Measurements from ENCODE around the gene SAMD4B.
"Not testable (repeated sequence)": the region's sequence is repeated elsewhere in the genome, so short reads cannot be mapped to it uniquely, and the experiment has no call there.

The SAMD4B gene

GRCh38 chr19:39335168-39335548, 7.1 kb upstream of the SAMD4B start:
- no peak for DNase-seq (ENCODE audit: low read depth, low spot score)

- no peak for DNase-seq (ENCODE audit: low read depth, low spot score)
These were observed 5.7 kb upstream of the SAMD4B start for GRCh38 chr19:39336483-39336882.

GRCh38 chr19:39339674-39340073, 2.5 kb upstream of the SAMD4B start:
- no peak for DNase-seq (ENCODE audit: low read depth, low spot score)

GRCh38 chr19:39340156-39340555, 2.1 kb upstream of the SAMD4B start:
- not testable (repeated sequence) for DNase-seq (ENCODE audit: low read depth, low spot score)

GRCh38 chr19:39341129-39341718, 997 bp upstream of the SAMD4B start:
- no peak for DNase-seq (ENCODE audit: low read depth, low spot score)

- no peak for DNase-seq (ENCODE audit: low read depth, low spot score)
These were observed 555 bp downstream of the SAMD4B start for GRCh38 chr19:39342647-39343305.

GRCh38 chr19:39345956-39346355, 3.7 kb downstream of the SAMD4B start:
- DNase-seq (ENCODE audit: low read depth, low spot score), result no peak

GRCh38 chr19:39347332-39348164, 5.3 kb downstream of the SAMD4B start:
- no peak for DNase-seq (ENCODE audit: low read depth, low spot score)

- no peak for DNase-seq (ENCODE audit: low read depth, low spot score)
These were observed 7.1 kb downstream of the SAMD4B start for GRCh38 chr19:39349326-39349725.

GRCh38 chr19:39350156-39350555, 7.9 kb downstream of the SAMD4B start:
- no peak for DNase-seq (ENCODE audit: low read depth, low spot score)

- DNase-seq (ENCODE audit: low read depth, low spot score), result no peak
These were observed 9.4 kb downstream of the SAMD4B start for GRCh38 chr19:39351537-39352064.

GRCh38 chr19:39352381-39353255, 10.4 kb downstream of the SAMD4B start:
- DNase-seq (ENCODE audit: low read depth, low spot score), result no peak

GRCh38 chr19:39355253-39355652, 13.0 kb downstream of the SAMD4B start:
- no peak for DNase-seq (ENCODE audit: low read depth, low spot score)

- no peak for DNase-seq (ENCODE audit: low read depth, low spot score)
These were observed 13.9 kb downstream of the SAMD4B start for GRCh38 chr19:39356073-39356472.

GRCh38 chr19:39356647-39357046, 14.4 kb downstream of the SAMD4B start:
- no peak for DNase-seq (ENCODE audit: low read depth, low spot score)

- no peak for DNase-seq (ENCODE audit: low read depth, low spot score)
These were observed 16.8 kb downstream of the SAMD4B start for GRCh38 chr19:39359026-39359425.

- no peak for DNase-seq (ENCODE audit: low read depth, low spot score)
These were observed 18.4 kb downstream of the SAMD4B start for GRCh38 chr19:39360599-39360998.

GRCh38 chr19:39362682-39363657, 20.7 kb downstream of the SAMD4B start:
- peak; percentile 79 for DNase-seq (ENCODE audit: low read depth, low spot score)

GRCh38 chr19:39363901-39364457, 21.8 kb downstream of the SAMD4B start:
- DNase-seq (ENCODE audit: low read depth, low spot score), result no peak

- no peak for DNase-seq (ENCODE audit: low read depth, low spot score)
These were observed 23.3 kb downstream of the SAMD4B start for GRCh38 chr19:39365531-39365930.
